H1 (cell line): Measurements from ENCODE around the gene NEURL1. TPM values are rescaled to one million over a fixed set of nuclear protein-coding genes. Genes with fewer than 3 reads are reported as not detected.

Experiments
- RAD21 ChIP-seq, 2 experiments: IDR thresholded peaks in 1 of 2; conservative IDR thresholded peaks in 1 of 2; 2 replicates each; pipeline ENCODE4 v1.6.1; 2011; ENCODE audit warnings: low read depth in 2 of 2, low read length in 2 of 2, improper control_type of control experiment in 1 of 2, inconsistent platforms in 1 of 2, mild to moderate bottlenecking in 1 of 2, moderate library complexity in 1 of 2
- SIN3A ChIP-seq, 2 experiments: IDR thresholded peaks in 1 of 2; conservative IDR thresholded peaks in 1 of 2; 2 replicates each; pipeline ENCODE4 v1.6.1; 2011 to 2012; ENCODE audit warnings: low read length in 2 of 2, improper control_type of control experiment in 1 of 2, low read depth in 1 of 2, mild to moderate bottlenecking in 1 of 2
- polyA plus RNA-seq, 7 experiments: library from polyadenylated mRNA; depleted of rRNA in 3 of 7; stranded (reverse) in 5 of 7; unstranded in 2 of 7; fragments of >200 nt in 5 of 7; fragments of 200-250 nt in 2 of 7; gene quantifications; 1 replicate in 5 of 7; 2 replicates in 1 of 7; 4 replicates in 1 of 7; pipeline versions ENCODE4 v1.2.1 to v1.2.3, GENCODE V29; 2011 to 2013; ENCODE audit warnings: missing spikeins in 2 of 7, mixed read lengths in 2 of 7
- total RNA-seq: library from RNA; stranded (reverse); fragmentation: NEBNext Ultra II Directional; extraction: Animal tissue kit (Norgen Biotek cat#: 25700); gene quantifications from 2 replicates; pipeline ENCODE4 v1.2.1, GENCODE V29; 2021

Gene NEURL1
- total and polyA plus RNA-seq, 2 of the 8 experiments (the other 6 are each of a cell fraction or from before 2014, with no cell fraction given): 0.54 to 0.58 TPM

- peak; percentile 65 to 72 for TF ChIP-seq RAD21 (IDR thresholded peaks at IDR 0.05 in 1 of 2, conservative IDR thresholded peaks at IDR 0.05 in 1 of 2; ENCODE audit: low read depth in 2 of 2, low read length in 2 of 2)
- TF ChIP-seq SIN3A (conservative IDR thresholded peaks at IDR 0.05 in 1 of 2, IDR thresholded peaks at IDR 0.05 in 1 of 2; ENCODE audit: low read depth in 1 of 2, low read length in 2 of 2): peak in 1 of 2 experiments; percentile 84; a peak in 2 of 4 replicates
Observed at GRCh38 chr10:103476046-103476768, 17.3 kb upstream of the NEURL1 start (continued).
